HG03558 (cell line): Measurements from ENCODE around the gene EXD1.

Experiments
- ATAC-seq: cut with Tn5 transposase; IDR thresholded peaks from one replicate; pipeline ENCODE4 v1.9.1; 2021; ENCODE audit warnings: moderate number of reproducible peaks; ENCODE audit not compliant: unreplicated experiment; ENCODE audit errors: extremely low read depth

EXD1 gene

DNA sequence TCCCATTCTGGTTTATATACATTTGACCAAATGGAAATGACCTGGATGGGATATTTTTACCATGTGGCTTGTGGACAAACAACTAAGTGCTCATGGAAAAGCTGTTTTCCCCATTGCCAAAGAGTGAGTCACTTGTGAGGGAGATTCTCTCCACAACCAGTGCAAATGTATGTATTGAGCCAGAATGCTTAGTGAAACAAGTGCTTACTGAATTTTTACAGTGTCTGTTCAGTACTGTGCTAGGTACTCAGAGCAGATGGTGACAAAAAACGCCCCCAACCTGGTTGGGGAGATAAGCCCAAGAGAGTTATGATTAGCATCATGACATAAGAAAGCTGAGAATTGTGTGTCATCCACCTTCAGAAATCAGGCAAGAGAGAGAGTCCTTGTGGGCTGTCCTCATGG, 2.8 kb upstream of the EXD1 start:
- ATAC-seq, result no peak

DNA sequence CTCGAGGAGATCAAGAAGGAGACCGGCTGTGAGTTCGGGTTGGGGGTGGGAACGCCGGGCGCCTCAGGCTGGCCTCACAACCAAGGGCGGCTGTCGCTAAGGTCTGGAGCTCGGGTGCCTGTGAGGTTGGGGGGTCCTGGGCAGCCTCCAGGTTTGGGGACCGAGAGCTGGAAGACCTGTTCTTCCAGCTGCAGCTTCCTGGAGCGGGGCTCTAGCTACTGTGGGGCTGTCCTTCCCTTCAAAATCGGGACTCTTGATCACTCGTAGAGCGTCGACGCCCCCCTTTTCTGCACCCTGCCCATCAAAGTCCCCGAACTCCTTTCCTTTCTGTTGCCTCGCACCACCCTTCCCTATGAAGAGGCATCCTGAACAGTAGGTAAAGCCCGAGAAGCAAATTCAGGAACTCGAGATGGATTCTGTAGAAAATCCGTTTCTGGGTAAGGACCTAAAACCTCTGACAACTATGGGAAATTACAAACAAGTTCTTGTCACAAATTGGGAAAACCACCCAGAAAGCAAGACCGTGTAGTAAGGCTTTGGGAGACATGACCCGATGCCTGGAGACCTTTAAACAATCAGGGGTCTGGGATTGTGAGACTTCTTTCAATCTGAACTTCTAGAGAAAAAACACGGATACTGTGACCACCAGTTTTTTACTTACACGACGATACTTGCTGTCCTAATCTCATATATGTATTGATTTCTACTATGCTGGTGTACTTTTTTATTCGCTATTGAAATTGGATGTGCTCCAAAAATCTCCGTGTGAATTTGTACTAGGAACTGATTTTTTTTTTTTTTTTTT, 1.1 kb upstream of the EXD1 start:
- ATAC-seq, result no peak

DNA sequence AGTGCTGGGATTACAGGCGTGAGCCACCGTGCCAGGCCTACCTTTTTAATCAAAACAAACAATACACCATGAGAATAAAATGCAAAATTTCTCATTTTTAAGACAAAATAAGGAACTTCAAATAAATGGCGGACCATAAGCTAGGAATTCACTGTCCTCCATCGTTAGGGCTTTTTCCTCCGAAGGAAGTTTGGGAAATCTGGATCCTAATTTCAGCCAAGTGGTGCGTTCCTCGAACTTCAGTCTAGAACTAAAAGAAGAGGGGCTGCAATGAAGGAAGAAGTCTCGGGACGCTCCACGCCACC, 260 bp downstream of the EXD1 start:
- no peak for ATAC-seq

DNA sequence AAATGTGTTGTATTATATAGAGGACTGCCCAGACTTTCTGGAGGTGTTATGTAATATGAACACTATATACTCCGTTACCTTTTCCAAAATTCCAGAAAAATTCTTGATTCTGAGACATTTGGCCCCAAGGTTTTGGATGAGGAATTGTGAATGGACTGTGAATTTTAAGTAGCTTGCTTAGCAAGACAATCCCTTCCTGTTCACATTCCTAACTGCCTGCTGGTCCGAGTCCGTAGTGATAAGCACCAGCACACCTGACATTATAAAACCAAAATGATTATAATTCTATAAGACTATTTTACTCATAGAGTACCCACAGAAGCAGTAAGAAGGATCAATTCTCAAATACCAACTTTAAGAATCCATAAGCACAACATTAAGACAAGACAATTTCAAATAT, 11.2 kb downstream of the EXD1 start:
- no peak for ATAC-seq

DNA sequence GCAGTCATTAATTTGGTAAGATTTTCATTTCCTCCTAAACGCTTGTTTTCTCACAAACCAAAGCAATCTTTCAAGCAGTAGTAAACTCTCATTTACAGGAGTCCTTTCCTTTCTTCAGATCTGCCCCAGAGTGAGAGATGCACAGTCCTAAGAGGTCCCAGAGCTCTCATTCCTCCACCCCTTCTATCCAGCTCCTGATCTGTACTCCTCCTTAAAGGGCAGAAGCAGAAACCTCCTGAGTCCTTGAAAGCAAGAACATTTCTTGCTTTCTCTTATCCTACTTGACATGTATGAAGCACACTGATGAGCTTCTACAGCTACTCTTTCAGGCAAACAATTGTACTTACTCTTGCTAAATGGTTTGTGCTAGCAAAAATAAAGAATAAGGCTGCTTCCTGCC, 11.7 kb downstream of the EXD1 start:
- no peak for ATAC-seq

DNA sequence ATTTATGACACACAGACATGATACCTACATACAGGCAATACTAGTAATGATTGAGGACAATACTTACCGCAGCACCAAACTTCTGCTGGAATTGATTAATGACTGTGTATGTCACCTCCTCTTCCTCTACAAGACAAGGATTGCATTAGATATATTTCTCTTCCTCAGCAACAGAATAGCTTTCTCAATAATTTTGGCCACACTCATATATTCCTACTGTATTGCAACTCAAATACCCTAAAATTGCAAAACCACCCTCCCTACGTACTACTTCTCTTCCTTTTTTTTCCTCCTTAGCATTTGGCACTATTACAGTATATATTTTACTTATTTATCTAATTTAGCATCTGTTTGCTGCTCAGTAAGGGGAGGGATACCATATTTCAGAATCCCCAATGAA, 14.8 kb downstream of the EXD1 start:
- no peak for ATAC-seq

DNA sequence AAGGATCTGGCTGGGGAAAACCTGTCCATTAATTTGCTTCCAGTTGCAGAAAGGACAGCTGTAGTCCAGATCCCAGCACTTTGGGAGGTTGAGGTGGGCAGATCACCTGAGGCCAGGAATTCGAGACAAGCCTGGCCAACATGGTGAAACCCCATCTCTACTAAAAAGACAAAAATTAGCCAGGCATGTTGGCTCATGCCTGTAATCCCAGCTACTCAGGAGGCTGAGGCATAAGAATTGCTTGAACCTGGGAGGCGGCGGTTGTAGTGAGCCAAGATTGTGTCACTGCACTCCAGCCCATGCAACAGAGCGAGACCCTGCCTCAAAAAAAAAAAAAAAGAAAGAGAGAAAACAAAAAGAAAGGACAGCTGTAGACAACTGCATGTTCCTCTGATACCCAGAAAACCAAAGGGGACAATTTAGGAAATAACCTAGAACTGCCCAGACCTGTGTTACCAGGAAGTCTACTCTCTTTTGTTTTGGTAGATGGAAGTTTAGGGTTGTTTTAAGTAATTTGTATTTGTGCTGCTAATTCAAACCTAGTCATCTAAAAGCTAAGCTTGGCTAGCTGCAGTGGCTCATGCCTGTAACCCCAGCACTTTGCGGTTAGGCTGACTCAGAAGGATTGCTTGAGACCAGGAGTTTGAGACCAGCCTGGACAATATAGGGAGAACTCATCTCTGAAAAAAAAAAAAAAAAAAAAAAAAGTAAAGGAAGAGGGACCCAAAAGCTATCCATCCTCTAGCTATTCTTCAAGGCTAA, 22.7 kb downstream of the EXD1 start:
- no peak for ATAC-seq

DNA sequence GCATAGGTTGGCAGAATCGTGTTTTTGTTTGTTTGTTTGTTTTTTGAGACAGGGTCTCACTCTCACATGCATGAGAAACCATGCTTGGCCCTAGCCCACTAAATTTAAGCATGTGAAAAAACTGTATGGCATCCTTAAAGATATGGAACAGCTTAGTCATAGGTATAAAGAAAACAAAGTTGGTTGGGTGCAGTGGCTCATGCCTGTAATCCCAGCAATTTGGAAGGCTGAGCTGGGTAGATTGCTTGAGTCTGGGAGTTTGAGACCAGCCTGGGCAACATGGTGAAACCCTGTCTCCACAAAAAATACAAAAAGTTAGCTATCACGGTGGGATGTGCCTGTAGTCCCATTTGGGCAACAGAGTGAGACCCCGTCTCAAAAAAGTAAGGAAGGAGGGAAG, 25.2 kb downstream of the EXD1 start:
- no peak for ATAC-seq

DNA sequence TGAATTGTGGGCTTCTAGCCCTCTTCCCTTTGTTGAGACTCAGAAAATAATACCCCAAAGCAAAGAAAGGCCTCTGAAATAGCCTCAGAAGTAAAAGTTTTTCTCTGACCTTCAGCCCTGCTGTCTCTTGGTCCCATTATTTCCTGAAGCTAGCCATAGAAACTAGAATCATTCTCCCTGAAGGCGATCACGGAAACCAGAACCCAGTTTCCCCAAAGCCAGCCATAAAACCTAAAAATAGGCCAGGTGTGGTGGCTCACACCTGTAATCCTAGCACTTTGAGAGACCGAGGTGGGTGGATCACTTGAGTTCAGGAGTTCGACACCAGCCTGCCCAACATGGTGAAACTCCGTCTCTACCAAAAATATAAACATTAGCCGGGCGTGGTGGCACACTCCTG, 27.2 kb downstream of the EXD1 start:
- no peak for ATAC-seq

DNA sequence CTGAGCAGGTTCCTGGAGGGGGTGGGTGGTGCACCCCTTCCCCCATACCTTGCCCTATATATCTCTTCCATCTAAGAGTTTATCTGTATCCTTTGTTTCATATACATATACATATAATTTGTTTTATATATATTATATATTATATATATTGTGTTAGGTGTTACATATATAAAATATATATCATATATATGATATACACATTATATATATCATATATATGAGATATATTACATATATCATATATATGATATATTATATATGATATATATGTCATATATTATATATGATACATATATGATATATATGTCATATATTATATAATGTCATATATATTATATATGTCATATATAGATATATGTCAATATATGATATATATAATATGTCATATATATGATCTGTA, 31.1 kb downstream of the EXD1 start:
- ATAC-seq, result no peak

DNA sequence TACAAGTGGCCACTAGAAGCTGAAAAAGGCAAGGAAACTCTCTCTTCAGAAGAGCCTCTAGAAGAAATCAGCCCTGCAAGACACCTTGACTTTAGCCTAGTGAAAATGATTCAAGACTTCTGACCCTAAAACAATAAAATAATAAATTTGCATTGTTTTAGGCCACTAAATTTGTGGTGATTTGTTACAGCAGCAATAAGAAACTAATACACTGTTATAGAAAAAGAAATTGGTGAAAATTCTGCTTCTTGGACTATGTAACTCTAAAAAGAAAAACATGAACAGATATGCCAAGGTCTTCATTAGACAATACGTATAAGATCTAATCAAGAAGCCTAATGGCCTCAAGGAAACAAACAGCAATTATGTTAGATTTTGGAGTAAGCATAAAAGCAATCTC, 36.1 kb downstream of the EXD1 start:
- ATAC-seq, result no peak

DNA sequence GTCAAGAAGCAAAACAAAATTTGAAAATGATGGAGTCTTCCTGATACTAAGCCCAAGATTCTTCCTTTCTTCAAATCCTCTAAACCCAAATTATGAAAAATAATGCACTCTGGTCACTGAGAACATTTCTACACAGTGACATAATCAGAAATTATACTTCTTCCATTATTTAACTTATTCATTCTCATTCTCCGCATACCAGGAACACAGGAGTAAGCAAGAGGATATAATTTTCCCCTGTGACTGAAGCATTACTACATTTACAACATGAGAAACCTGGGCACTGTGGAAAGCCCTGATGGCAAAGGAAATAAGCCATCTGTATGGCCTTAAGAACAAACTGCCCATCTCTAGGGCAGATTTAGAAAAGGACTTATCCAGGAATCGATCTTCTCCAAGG, 47.0 kb downstream of the EXD1 start:
- no peak for ATAC-seq

DNA sequence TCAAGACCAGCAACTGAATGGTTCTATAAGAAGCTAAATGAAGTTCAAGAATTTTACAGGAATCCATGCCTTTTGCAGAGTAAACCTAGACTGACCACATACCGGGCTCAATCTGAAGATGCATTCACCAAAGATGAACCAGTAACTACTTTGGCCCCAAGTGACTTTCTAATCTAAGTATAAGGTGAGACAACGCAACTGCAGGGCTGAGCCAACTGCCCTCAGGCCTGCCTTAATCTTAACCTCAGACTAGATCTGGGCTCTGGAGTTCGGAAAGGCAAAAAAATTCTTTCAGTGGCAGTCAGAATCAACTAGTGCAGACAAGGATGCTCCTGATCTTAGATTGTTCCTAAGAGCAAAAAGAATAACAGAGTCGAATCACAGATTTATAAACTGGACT, 48.3 kb downstream of the EXD1 start:
- ATAC-seq, result no peak

DNA sequence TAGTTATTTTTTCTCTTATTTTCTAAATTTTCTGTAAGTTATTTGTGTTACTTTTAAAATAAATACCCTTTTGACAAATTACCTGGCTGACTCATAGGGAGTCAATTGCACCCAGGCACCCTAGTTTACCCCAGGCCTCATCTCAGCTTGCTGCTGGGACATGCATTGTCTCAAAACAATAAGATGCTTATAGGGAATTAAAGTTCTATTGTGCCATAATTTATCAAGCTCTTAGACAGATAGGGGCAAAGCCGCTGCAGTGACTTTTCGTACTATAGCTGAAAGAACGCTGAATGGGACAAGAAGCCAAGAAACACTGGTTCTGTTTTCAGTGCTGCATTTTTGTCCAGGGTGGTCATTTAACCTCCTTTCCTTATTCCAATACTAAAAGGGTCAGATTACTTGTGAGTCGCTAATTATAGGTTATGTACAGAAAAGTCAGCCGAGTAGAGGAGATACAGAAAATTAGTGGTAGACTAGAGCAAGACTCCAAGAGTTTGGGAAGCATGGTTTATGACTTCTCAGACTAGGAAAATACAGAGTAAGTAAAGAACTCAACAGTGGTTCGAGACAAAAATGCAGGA, 50.3 kb downstream of the EXD1 start:
- ATAC-seq, result no peak

DNA sequence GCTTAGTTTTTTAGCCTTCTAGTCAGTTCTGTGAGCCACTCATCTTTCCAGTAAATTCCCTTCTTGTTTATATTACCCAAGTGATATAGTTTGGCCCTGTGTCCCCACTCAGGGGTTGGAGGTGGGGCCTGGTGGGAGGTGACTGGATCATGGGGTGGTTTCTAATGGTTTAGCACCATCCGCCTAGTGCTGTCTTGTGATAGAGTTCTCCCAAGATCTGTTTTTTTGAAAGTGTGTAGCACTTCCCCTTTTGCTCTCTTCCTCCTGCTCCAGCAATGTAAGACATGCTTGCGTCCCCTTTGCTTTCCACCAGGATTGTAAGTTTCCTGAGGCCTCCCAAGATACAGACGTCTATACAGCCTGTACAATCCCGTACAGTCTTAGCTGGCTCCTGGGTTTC, 60.8 kb downstream of the EXD1 start:
- ATAC-seq, result no peak

DNA sequence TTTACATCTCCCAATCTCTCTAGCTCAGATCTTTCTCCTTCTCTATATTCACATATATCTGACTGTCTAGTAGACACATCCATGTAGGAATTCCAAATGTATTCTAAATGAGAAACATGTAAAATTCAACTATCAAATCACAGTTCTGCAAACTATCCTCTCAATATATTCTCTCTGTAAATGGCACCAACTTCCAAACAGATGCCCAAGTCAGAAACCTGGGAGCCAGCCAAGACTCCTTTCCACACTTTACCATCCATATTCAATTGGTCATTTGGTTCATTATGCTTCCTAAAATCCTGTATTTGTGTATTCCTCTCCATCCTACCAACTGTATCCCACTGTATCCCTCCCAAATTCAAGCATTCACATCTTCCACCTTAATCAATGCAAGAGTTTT, 61.5 kb downstream of the EXD1 start:
- no peak for ATAC-seq

DNA sequence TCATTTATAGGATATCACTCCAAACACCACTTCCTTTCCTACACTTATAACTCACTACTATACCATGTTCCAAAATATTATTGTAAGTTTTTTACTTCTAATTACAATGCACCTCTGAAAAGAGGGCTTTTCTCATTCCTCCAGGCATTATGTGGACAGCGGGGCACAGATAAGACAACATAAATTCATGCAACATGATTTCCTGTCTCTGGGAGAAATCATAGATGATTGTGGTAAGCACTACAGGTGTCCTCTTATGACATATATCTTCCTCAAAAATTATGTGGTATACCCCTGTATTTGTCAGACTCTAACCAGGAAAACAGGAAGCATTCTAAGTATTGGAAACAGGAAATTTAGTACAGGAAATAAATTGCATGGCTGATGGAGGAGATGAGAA, 68.8 kb downstream of the EXD1 start:
- no peak for ATAC-seq

DNA sequence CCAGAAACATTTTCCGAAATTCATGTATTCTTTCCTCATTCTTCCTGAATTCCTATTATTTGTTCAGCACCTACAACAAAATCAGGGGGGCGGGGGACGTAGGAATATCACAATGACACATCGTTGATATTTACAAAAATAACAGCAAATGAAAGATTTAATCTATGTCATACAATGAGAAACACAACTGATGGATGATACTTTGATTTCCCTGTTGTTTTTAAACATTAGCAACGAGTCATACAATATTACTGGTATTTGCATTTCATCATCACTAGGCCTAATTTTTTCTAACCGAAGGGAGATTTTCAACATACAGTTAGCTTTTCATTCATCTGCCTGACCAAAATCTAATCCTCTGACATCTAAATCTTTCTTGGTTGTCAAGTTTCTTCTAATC, 69.2 kb downstream of the EXD1 start:
- no peak for ATAC-seq

DNA sequence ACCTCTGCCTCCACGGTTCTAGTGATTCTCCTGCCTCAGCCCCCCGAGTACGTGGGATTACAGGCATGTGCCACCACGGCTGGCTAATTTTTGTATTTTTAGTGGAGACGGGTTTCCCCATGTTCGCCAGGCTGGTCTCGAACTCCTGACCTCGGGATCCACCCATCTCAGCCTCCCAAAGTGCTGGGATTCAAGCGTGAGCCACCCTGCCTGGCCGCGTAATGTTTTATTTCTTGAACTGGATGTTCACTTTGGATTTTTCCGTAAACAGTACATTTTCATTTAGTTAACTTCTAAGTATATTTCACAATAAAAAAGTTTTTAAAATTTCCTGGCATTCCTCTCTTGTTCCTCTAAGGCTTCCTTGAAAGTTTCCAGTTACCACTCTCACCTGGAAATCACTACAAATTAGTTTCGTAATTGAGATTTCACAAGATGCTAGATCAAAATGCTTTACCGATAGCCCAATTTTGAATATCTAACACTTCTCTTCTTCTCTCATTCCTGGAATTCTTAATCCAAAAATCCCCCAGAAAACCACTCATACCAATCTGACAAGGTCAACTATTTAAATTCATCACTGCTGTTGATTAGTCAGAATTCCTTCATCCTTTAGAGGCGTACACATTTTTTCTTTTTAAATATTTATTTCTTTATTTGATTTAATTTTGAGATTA, 69.8 kb downstream of the EXD1 start:
- no peak for ATAC-seq

DNA sequence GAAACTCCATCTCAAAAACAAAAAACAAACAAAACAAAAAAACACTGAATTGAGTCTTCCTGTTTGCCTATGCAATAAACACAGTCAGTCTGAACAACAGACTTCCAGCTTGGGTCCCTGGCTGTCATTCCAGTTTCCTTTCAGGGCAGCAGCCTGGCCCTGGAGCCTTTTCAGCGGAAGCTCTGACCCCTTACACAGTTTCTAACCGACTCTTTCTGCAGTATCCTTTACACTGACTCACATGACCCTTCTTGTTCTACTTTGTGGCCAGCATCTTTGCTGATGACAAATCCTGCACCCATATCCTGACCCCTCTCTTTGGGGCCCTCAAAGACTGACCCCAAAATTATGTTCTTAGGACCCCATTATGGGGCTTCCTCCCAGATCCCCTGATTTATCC, 76.1 kb downstream of the EXD1 start:
- no peak for ATAC-seq

DNA sequence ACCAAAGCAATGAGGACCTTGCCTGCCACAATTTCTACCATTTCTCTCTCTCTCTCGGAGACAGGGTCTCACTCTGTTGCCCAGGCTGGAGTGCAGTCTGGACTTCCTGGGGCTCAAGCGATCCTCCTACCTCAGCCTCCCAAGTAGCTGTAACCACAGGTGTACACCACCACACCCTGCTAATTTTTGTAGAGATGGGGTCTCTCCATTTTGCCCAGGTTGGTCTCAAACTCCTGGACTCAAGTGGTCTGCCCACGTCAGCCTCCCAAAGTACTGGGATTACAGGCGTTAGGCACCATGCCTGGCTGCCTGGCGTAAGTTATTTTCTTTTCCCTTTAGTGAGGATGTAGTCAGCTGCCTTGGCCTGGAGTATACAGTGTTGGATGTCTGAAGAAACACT, 76.8 kb downstream of the EXD1 start:
- ATAC-seq, result no peak
